Heart left ventricle (tissue), 13 donors: ENCODE data around the gene SIAH3.

Source experiments
- CTCF ChIP-seq, 12 donors: fragments of 200-600 bp; sonication (generic) in 4 of 12; IDR thresholded peaks; one replicate each; pipeline versions ENCODE4 v1.5.0 to v1.8.0; 2018 to 2022; ENCODE audit warnings: antibody characterized with exemption in 12 of 12, mild to moderate bottlenecking in 5 of 12
- POLR2A ChIP-seq, 2 donors: fragments of 450-650 bp; IDR thresholded peaks; one replicate each; pipeline ENCODE4 v1.6.1; 2017; ENCODE audit warnings: antibody characterized with exemption in 2 of 2, mild to moderate bottlenecking in 2 of 2, moderate library complexity in 2 of 2
- donor health status: ischemic (EF 13 %, LVEDD 7.1; RV severe dilation, severe dysfunction).
- donor health status: DM: no; HTN: yes; CAD: no.
- donor health status: DM: no; HTN: no; CAD: no.
- donor health status: ischemic (EF 25% LVEDD 6.9; RV normal size, moderate dysfunction).
- donor health status: ischemic (EF 25% LVEDD 5.7; RV mildly dilated, moderate dysfunction).
- donor health status: ischemic (EF 35%, LVEDD 5.7; RV mildly dilated, moderate dysfunction).
- donor health status: nonischemic (EF 11% LVEDD 7.7; RV severe dilation, severe dysfunction).
- donor health status: DM: yes; HTN: yes; CAD: no.
- donor health status: PGD.
- donor health status: ischemic (EF 29% LVEDD 5.4; RV normal size, mild dysfunction).
- donor health status: nonischemic (EF 23%, LVEDD 6.1; RV moderate dilation, normal function).

- TF ChIP-seq POLR2A (IDR thresholded peaks at IDR 0.05), result no peak
- no peak for TF ChIP-seq CTCF (IDR thresholded peaks at IDR 0.05)
These were observed 28.7 kb upstream of the SIAH3 start for GRCh38 chr13:45880242-45880641.
